ENCODE results near the gene ARL1.
"Not testable (repeated sequence)": the region's sequence is repeated elsewhere in the genome, so short reads cannot be mapped to it uniquely, and the experiment has no call there.

DNA sequence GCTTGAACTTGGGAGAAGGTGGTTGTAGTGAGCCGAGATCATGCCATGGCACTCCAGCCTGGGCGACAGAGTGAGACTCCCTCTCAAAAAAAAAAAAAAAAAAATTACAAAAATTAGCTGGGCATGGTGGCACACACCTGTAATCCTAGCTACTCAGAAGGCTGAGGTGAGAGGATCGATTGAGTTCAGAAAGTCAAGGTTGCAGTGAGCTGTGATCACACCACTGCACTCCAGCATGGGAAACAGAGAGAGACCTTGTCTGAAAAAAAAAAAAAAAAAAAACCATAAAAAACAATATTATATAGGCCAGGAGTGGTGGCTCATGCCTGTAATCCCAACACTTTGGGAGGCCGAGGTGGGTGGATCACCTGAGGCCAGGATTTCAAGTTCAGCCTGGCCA is 14.5 kb upstream of the ARL1 start:
- TF ChIP-seq POLR2AphosphoS5 (IDR thresholded peaks at IDR 0.05; ENCODE audit: control insufficient read depth, insufficient read depth, low read depth, low read length); FOXJ2 (tag; IDR thresholded peaks at IDR 0.05); NBN (IDR thresholded peaks at IDR 0.05; ENCODE audit: low read depth); POLR2AphosphoS2 (IDR thresholded peaks at IDR 0.05; ENCODE audit: low read length): not testable (repeated sequence)
- TF ChIP-seq, protein P1, sequence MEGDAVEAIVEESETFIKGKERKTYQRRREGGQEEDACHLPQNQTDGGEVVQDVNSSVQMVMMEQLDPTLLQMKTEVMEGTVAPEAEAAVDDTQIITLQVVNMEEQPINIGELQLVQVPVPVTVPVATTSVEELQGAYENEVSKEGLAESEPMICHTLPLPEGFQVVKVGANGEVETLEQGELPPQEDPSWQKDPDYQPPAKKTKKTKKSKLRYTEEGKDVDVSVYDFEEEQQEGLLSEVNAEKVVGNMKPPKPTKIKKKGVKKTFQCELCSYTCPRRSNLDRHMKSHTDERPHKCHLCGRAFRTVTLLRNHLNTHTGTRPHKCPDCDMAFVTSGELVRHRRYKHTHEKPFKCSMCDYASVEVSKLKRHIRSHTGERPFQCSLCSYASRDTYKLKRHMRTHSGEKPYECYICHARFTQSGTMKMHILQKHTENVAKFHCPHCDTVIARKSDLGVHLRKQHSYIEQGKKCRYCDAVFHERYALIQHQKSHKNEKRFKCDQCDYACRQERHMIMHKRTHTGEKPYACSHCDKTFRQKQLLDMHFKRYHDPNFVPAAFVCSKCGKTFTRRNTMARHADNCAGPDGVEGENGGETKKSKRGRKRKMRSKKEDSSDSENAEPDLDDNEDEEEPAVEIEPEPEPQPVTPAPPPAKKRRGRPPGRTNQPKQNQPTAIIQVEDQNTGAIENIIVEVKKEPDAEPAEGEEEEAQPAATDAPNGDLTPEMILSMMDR (IDR thresholded peaks at IDR 0.05 in 2 of 3, conservative IDR thresholded peaks at IDR 0.05 in 1 of 3; ENCODE audit: insufficient read depth in 2 of 3, low read depth in 1 of 3, low read length in 3 of 3) = not testable (repeated sequence)
- TF ChIP-seq, protein P2, sequence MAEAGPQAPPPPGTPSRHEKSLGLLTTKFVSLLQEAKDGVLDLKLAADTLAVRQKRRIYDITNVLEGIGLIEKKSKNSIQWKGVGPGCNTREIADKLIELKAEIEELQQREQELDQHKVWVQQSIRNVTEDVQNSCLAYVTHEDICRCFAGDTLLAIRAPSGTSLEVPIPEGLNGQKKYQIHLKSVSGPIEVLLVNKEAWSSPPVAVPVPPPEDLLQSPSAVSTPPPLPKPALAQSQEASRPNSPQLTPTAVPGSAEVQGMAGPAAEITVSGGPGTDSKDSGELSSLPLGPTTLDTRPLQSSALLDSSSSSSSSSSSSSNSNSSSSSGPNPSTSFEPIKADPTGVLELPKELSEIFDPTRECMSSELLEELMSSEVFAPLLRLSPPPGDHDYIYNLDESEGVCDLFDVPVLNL (CRISPR knock-in tag; IDR thresholded peaks at IDR 0.05; ENCODE audit: low read depth) = not testable (repeated sequence)

Data from K562 (cell line).